ENCODE measurements around the gene LSM3. TPM values are rescaled to one million over a fixed set of nuclear protein-coding genes. Genes with fewer than 3 reads are reported as not detected.
A peak's percentile ranks its signal among the peaks of the same experiment; 100 is the strongest.

LSM3 gene
- polyA plus RNA-seq, 10 donors = 10.1 to 13.8 (median 12.2) TPM

DNA sequence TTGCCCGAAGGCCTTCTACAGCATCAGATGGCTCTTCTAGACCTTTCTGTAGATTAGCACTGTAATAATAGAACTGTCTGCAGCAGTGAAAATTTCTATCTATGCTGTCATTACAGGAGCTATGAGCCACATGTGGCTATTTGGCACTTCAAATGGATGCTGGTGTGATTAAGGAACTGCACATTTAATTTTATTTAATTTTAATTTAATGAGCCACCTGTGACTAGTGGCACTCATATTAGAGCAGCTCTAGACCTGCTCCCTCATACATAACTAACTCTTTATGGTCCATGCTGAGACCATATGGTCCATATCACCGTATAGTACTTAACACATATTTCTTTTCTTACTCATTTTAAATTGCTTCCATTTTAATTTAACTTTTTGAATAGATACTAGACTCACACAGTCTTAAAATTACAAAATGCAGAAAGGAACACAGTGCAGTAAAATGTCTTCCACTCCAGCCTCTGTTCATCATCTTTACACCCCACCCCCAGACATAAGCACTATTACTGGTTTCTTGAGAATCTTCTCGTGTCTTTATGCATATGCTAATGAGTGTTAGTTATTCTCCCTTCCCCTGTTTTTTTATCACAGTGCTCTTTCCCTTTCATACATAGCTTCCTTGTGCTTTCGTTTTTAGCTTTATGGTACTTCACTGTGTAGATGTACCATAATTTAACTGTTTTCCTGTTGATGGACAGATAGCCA lies 9.6 kb downstream of the LSM3 start:
- no peak for DNase-seq

DNA sequence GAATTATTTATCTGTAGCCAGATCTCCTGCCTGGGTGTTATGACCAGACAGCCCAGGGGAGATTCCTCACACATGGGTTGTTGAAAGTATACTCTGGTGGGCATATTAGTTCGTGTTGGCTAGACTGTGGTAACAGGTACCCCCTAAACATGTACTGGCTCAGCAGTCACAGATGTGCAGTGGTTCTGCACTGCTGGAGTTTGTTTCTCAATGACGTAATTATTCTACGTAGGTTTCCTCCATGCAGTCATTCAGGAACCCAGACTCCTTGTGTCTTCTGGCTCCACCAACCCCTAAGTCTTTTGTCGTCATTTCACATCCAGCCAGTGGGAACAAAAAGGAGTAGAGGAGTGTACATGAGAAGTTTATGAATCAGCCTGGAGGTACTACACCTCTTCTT lies 16.2 kb downstream of the LSM3 start:
- DNase-seq = no peak

DNA sequence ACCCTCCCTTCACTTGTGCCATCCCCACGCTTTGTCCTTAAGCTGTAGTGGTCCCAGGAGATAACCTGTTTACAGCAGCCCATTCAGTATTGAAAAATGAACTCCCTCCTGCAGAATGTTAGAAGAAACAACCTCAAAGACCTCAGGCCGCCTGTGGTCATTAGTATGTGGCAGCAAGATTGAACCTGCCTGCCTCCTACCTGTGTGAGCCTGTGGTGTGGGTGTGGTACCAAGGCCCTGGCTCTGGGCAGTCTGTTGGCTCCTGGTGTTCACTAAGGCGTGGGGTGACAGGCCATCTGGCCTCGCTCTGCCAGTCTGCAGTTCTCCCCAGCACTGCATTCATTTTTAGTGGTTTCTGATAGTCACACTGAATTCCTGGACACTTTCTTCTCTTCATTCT lies 21.0 kb downstream of the LSM3 start:
- DNase-seq = no peak

DNA sequence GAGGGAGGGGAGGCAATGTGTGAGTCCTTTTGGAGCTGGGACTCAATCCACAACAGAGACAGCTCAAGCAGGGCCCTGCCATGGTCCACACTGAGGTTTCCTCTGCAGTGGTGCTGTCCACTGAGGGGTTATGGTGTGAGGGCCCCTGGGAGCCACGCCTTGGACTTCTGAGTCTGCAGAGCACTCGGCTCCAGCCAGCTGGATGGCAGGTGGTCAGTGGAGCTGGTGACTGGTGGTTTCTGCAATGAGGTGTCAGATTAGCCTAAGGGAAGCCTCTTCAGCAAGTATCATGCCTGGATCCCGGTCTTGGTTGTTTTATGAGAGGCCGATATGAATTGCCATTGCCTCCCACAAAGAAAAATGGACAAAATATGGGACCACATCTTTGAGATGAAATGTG lies 21.7 kb downstream of the LSM3 start:
- DNase-seq = no peak

DNA sequence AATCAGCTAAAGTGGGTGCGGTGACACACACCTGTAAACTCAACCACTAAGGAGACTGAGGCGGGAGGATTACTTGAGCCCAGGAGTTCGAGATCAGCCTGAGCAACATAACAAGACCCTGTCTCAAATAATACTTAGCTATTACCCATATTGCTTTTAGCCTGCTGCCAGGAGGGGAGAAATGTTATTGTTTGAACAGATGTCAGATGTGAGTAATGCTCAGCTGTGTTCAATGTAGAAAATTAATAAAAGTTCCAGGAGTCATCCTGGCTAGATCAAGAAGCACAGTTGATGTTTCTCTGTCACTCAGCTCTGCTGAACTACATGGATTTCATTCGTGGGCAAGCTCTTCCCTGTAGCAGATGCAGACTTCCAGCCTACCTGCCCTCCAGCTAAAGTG lies 22.2 kb downstream of the LSM3 start:
- DNase-seq = no peak

DNA sequence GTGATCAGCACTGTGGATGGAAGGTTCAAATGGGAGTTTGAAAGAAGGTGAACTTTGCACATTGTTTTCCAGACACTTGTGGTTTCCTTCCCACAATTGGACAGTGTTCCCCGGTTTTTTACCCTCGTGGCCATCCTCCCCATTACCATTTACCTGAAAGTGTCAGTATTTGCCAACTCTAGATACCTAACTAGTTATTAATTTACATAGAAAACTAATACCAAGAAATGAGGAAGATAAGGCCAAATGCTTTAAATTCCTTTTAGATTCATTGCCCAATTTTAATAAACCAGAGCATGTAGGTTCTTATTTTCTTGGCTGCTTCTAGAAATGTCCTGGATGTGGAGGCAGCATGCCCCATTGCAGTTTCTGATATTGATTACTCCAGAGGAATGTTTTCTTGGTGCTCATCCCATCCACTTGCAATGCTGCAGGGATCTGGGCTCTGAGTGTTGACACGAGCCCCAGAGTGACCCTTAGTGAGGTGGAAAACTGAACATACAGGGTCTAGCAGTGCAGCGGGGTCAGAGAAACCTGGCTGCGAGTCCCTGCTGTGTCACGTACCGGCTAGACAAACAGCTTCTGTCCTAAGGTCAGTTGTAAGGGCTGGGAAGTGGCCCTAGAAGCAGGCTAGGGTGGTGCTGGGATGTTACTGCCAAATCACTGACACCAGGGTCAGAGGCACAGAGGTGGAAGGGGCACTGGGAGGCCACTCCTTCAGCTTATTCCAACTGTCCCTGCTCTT lies 23.5 kb downstream of the LSM3 start:
- DNase-seq = no peak

DNA sequence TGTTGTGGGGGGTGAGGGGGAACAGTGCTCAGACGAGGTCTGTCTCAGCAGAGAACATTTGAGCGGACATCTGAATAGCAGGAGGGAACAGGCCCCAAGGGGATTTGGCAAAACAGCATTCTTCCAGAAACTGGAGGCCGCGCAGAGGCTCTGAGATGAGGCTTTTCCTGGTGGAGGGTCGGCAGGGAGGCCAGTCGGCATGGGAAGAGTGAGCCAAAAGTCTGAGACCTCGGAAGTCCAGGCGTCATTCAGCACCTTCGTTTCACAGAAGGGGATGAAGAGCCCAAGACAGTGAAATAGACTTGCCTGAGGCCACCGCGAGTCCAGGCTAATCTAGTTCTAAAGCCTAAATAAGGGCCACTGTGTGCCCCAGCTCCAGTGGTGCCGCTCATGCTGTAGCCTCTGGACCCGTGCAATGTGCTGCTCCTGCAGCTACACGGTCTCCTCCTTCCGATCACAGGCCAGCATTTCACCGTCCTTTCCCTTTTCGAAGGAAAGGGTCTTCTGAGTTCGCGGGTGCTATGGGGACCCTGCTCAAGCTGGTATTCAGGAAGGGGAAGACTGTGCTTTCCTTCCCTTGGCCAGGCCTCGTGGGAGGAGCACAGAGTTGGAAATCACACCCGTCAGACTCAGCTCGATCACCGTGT lies 24.4 kb downstream of the LSM3 start:
- DNase-seq = no peak

DNA sequence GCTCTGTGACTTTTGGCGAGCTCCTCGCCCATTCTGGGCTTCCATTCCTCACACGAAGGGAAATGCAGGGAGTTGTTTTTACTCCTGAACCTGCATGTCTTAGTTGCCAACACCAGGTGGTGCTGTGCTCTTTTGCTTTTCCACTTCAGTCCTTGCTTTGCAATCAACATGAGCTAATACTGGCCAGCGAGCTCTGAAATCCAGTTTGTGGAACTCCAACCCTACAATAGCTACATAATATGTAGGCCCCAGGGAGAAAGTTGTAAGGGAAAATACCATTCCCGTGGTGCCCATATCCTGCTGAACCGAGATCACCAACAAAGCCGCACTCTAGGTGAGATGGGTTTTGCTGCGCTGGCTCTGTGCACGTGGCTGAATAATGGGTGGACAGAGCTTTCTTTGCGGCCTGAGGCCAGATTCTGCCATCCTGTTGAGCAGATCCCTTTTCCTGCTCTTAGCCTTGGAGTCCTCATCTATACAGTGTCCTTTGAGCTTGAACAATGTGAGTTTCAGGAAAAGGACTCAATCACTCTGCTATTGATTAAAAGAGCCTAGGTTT lies 25.0 kb downstream of the LSM3 start:
- peak; percentile 76 to 87 (median 81) for DNase-seq

DNA sequence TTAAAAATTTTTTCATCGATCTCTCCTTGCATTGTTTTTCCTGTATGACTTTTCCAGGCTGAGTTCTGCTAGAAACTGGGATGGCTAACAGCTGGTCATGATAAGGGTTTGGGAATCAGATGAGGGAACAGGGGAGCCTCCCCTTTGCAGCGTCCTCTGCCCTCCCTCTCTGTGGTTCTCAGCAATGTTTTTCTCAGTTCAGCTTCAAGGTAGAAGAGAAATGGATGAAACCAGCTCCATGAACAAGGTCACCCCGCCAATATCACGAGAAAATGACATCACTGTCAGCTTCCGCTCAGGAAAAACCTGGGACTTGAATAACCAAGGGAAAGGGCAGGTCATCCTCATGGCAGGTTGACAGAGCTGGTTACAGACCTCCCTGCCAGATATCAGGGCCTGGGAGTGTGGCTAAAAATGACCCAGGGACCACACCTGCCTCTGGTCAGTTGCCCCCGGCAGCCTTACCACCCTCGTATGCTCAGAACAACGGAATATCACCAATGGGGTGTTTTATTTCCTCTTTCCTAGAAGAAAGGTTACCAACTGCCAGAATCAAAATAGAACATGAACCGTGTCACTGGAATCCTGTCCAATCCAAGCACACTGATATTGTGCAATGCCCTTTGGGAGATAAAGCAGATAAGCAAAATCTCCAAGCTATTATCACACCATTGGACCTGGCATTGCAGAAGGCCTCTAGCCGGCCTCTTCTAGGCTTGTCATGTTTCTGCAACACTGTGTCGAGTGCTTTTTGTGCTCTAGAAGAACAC lies 26.1 kb downstream of the LSM3 start:
- no peak for DNase-seq

DNA sequence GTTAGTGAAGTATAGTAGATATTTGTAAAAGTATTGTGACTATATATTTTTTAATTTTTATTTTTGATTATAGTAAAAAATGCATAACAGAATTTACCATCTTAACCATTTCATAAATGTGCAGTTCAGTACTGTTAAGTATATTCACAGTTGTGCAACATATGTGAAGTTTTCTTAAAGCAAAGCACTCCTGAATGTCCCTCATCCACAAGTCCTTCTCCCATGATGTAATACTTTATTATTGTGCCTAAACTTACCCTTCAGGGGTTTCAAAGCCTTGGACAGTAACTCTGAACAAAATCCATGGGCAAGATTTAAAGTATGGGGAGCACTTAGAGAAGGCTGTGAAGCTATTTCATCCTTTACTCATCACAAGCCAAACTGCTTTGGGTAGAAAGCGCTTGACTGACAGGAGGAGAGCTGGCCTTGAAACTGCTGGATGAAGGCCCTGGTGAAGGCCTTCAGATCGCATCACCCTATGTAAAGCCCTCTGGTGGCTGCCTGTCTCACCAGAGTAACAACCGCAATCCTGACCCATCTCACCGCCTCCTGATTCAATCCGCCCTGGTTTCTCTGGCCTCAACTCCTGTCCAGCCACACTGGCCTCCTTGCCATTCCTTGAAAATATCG lies 28.0 kb downstream of the LSM3 start:
- no peak for DNase-seq

DNA sequence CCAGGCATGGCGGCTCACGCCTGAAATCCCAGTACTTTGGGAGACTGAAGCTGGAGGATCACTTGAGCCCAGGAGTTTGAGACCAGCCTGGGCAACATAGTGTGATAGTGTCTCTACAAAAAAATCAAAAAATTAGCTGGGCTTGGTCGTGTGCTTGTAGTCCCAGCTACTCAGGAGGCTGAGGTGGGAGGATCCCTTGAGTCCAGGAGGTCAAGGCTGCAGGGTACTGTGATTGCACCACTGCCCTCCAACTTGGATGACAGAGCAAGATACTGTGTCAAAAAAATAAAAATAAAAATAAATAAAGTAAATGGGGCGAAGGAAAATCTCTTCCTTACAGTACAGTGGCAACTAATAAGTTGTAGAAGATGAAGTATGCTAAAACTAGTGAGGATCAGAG lies 29.6 kb downstream of the LSM3 start:
- DNase-seq = no peak

DNA sequence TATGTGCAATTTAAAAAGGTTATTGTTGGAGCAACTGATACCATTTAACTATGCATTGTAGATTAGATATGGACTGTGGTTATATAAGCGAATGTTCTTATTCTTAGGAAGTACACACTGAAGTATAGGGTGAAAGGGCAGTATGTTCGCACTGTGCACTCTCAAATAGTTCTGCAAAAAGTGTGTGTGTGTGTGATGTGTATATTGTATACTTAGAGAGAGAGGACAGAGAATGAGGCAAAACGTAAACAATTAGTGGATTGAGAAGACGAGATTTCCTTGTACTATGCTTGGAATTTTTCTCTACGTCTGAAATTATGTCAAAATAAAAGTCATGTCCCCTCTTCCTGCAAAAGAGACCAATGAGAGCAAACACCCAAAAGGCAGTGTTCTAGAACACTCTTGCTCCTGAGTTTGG lies 30.4 kb downstream of the LSM3 start:
- DNase-seq = no peak

DNA sequence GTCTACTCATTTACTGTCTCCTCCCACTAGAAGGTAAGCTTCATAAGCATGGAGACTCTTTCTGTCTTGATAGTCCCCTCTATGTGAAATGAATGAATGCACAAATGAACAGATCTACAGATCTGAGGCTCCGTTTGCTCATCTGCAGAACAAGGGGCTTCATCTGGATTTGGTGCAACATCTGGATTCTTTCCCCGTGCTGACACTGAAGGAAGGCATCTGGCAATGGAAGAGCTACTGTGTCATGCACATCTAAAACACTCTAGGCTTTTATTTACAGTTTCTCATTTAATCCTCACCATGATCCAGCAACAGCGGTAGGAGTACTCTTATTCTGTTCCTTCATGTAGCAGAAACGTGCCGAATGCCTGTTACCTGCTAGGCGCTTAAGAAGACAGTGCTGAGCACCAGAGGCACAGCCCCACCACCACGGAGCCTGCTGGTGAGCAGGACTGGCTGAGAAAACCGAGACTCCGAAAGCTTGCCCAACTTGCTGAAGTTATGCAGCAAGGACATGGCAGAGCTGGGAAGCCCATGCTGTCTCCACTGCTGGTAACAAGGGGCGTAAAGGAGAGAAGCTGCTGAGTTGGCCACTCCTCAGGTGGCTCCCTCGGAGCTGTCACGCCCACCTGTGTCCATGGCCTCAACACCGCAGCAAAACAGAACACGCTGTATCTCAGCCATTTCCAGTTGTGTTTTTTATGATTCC lies 31.1 kb downstream of the LSM3 start:
- no peak for DNase-seq

DNA sequence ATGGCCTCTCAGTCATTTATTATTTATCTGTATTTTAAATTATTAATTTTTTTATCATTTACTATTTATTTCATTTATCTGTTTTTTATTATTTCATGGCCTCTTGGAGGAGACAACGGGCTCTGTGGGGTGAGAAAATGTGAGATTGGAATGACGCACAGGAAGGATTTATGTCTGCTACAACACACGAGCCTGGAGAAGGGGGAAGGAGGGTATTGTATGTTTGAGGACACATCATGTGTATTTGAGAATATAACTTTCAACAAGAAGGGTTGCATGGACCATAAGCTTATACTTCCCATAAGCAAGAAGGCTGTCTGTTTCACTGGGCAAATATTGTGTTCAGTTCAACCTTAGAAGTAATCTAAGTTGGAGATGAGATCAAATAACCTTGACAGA lies 31.7 kb downstream of the LSM3 start:
- no peak for DNase-seq

DNA sequence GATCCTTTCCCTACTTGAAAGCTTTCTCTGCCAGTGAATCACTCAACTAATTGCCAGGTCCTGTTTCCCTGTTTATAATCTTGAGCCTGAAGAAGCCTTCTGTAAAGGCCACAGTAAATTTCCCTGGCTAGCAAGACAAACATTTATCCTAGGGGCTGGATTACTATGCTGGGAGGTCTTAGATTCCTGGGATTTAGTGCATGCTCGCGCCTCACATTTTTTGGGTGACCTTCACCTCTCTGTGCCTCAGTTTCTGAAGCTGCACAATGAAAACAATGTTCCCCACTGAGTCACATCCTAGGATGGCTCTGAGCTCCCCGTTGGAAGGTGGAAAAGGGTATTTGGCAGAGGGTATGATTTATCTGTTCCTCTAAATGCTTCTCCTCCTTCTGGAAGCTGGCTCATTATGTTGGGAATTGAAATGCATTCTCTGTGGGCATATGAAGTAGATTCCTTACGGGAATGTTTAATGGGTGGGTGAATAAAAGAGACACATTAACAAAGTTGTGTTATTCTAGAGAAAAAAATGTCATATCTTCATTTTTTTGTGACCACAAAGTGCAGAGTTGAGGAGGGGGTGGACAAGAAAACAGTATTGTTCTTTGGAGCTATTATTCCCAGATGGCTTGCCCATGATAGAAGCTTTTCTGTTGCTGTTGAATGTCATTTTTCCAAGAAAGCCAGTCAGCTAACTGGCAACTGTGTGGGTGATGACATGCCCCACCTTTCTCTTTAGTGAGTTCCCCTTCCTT lies 32.4 kb downstream of the LSM3 start:
- DNase-seq = peak in 1 of 3 donors; percentile 97

DNA sequence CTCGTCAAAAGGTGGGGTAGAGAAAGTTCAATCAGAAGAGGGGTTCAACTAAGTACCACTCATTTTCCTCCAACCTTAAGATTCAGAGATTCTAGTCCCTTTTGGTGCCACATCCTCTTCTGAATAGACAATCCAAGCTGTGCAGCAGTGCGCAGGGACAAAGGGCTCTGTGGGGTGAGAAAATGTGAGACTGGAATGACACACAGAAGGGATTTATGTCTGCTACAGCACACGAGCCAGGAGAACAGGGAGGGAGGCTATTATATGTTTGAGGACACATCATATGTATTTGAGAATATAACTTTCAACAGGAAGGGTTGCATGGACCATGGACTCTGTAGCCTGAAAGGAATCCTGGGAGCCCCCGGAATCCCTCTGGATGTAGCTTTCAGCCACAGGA lies 33.0 kb downstream of the LSM3 start:
- no peak for DNase-seq

DNA sequence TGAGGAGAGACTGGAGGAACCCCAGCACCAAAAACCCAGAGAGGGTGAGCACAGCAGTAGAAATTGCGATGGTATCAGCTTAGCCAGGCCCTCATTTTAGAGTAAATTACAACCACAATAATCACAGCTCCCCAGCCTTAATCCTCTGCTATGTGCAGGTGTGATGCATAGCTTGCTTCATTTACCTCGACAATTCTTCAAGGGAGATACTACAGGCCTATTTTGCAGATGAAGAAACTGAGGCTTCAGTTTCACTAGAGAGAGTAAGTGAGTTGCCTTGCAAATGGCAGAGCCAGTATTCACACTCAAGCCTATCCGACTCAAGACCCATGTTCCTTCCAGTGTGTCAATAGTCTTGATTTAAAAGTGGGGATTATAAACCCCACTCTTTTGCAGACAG lies 33.4 kb downstream of the LSM3 start:
- DNase-seq = no peak

DNA sequence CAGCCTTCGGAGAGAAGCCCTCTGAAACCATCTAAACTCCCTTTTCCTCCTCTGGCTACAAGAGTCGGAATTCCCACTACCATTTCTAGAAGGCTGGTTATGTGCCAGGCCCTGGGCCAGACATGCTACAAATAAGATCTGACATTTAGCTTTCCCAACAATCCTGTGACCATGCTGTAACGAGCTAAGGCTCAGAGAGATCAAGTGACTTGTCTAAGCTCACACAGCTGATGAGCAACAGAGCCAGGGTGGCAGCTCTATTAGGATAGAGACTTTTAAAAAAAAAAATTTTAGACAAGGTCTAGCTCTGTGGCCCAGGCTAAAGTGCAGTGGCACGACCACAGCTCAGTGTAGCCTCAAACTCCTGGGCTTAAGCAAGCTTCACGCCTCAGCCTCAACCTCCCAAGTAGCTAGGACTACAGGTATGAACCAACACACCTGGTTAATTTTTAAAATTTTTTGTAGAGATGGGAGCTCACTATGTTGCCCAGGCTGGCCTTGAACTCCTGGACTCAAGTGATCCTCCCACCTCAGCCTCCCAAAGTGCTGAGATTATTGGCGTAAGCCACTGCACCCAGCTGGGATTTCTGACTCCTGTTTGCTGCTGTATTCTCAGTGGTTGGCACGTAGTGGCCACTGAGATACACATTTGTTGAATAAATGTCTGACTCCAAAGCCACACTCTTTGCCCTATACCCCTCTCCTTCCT lies 34.6 kb downstream of the LSM3 start:
- DNase-seq = no peak

DNA sequence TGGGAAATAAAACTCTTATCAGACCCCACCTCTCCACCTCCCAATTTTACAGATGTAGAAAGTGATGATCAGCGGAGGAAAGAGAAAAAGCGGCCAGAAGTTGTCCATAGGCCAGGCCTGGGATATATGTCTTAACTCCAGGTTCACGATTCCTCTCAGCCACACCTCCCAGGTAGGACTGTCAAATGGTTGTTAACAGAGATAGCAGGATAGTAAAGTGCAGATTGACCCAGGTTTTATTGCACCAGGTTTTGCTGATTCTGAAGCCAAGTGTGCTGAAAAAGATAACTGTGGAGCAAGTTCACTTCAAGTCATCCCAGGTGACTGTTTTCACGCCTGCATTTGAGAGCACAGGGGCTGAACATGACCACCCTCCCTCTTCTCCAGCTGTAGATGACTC lies 36.1 kb downstream of the LSM3 start:
- DNase-seq = no peak
